ENCODE results near the gene EGLN3.

The EGLN3 gene

DNA sequence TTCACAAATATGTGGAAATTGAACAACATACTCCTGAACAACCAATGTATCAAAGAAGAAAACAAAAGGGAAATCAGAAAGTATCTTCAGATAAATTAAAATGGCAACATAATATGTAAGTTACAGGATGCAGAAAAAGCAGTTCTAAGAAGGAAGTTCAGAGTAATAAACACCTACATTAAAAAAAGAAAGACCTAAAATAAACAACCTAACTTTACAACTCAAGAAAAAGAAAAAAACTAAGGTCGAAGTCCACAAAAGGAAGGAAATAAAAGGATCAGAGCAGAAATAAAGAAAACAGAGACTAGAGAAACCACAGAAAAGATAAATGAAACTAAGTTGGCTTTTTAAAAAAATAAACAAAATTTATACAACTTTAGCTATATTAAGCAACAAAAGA lies 59.2 kb downstream of the EGLN3 start:
- Histone ChIP-seq H3K27ac (no peak overlapping the region), H3K4me2 (no peak overlapping the region), H4K20me1 (ENCODE audit: insufficient read depth) (no peaks in the 10 kb centered on the region), H2AFZ (ENCODE audit: low read depth) (no peak overlapping the region), H3K9ac (no peak overlapping the region), H3K4me1 (ENCODE audit: low read depth, poor library complexity, severe bottlenecking) (no peaks in the 10 kb centered on the region), H3K79me2 (ENCODE audit: insufficient read depth, low read depth) (no peaks in the 10 kb centered on the region), H3K4me3 (IDR thresholded peaks at IDR 0.05; ENCODE audit: insufficient read depth, low read depth, low read length) (no peak overlapping the region), H3K27me3 (ENCODE audit: insufficient read depth, low read depth) (no peaks in the 10 kb centered on the region), H3K36me3 (ENCODE audit: insufficient read depth) (no peaks in the 10 kb centered on the region)
- TF ChIP-seq, protein P1, sequence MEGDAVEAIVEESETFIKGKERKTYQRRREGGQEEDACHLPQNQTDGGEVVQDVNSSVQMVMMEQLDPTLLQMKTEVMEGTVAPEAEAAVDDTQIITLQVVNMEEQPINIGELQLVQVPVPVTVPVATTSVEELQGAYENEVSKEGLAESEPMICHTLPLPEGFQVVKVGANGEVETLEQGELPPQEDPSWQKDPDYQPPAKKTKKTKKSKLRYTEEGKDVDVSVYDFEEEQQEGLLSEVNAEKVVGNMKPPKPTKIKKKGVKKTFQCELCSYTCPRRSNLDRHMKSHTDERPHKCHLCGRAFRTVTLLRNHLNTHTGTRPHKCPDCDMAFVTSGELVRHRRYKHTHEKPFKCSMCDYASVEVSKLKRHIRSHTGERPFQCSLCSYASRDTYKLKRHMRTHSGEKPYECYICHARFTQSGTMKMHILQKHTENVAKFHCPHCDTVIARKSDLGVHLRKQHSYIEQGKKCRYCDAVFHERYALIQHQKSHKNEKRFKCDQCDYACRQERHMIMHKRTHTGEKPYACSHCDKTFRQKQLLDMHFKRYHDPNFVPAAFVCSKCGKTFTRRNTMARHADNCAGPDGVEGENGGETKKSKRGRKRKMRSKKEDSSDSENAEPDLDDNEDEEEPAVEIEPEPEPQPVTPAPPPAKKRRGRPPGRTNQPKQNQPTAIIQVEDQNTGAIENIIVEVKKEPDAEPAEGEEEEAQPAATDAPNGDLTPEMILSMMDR (conservative IDR thresholded peaks at IDR 0.05; ENCODE audit: low read depth, low read length) = no peak

DNA sequence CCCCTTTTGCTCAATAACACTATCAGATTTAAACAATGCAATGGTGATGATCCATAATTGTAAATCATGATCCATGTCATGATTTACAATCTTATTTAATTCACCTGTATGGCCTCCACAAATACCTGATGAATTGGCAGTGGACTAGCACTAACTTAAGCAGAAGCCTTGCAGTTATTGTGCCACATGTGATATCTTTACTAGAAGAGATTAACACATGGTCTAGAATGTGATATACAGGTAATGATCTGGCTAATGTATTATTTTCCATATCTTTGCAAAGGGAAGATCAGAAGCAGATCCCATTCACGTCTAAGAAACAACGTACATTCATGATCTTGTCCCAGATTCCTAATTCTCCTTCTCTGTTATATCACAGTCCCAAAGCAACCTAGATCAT lies 66.0 kb downstream of the EGLN3 start:
- no peaks in the 10 kb centered on the region for H3K79me2 ChIP-seq (ENCODE audit: insufficient read depth, low read depth)
- H3K9ac ChIP-seq = no peak overlapping the region
- no peak overlapping the region for H3K4me2 ChIP-seq
- no peaks in the 10 kb centered on the region for H3K36me3 ChIP-seq (ENCODE audit: insufficient read depth)
- H2AFZ ChIP-seq (ENCODE audit: low read depth) = no peak overlapping the region
- TF ChIP-seq, protein P1 (conservative IDR thresholded peaks at IDR 0.05; ENCODE audit: low read depth, low read length) = no peak
- H3K4me3 ChIP-seq (IDR thresholded peaks at IDR 0.05; ENCODE audit: insufficient read depth, low read depth, low read length) = no peak overlapping the region
- H3K27ac ChIP-seq = no peak overlapping the region
- no peaks in the 10 kb centered on the region for H3K27me3 ChIP-seq (ENCODE audit: insufficient read depth, low read depth)
- H3K4me1 ChIP-seq (ENCODE audit: low read depth, poor library complexity, severe bottlenecking) = no peaks in the 10 kb centered on the region
- H4K20me1 ChIP-seq (ENCODE audit: insufficient read depth) = no peaks in the 10 kb centered on the region

DNA sequence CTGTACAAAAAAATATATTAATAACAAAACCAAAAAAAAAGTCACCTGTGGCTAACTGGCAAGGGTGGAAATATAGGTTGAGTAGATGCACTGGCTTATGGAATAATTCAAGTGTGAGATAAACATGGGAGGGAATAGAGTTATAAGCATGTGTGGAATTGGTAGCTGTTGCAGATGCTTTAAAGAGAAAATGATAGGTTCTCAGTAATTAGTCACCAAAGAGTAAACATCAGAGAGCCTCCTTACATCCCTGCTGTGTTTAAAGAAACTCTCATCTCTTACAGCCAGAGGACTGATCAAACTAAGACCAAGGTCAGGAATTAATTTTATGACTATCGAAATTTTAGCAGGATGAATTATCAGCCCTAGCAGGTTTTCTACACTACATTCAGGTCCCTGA lies 70.5 kb downstream of the EGLN3 start:
- TF ChIP-seq, protein P1 (conservative IDR thresholded peaks at IDR 0.05; ENCODE audit: low read depth, low read length) = no peak
- no peak overlapping the region for H3K4me3 ChIP-seq (IDR thresholded peaks at IDR 0.05; ENCODE audit: insufficient read depth, low read depth, low read length)
- no peaks in the 10 kb centered on the region for H3K79me2 ChIP-seq (ENCODE audit: insufficient read depth, low read depth)
- no peaks in the 10 kb centered on the region for H4K20me1 ChIP-seq (ENCODE audit: insufficient read depth)
- H2AFZ ChIP-seq (ENCODE audit: low read depth) = no peak overlapping the region
- no peak overlapping the region for H3K4me2 ChIP-seq
- H3K27ac ChIP-seq = no peak overlapping the region
- H3K27me3 ChIP-seq (ENCODE audit: insufficient read depth, low read depth) = no peaks in the 10 kb centered on the region
- H3K4me1 ChIP-seq (ENCODE audit: low read depth, poor library complexity, severe bottlenecking) = no peaks in the 10 kb centered on the region
- H3K9ac ChIP-seq = no peak overlapping the region
- H3K36me3 ChIP-seq (ENCODE audit: insufficient read depth) = no peaks in the 10 kb centered on the region

DNA sequence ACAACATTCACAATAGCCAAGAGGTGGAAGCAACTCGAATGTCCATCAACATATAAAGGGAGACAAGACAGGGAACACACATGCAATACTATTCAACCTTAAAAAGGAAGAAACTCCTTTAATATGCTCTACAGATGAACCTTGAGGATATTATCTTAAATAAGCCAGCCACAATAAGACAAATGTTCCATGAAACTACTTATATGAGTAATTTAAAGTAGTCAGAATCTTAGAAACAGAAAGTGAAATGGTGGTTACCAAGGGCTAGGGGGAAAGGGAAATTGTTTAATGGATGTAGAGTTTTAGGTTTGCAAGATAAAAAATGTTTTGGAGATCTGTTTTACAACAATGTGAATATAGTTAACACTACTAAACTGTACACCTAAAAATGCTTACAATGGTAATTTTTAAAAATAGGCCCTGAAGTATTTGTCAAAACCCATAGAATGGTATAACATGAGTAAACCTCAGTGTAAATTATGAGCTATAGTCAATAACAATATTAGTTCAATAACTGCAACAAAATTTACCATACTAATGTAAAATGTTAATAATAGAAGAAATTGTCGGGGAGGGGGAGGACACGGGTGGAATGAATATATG lies 71.1 kb downstream of the EGLN3 start:
- Histone ChIP-seq H3K27ac (no peak overlapping the region), H3K4me2 (no peak overlapping the region), H3K4me3 (IDR thresholded peaks at IDR 0.05; ENCODE audit: insufficient read depth, low read depth, low read length) (no peak overlapping the region), H2AFZ (ENCODE audit: low read depth) (no peak overlapping the region), H3K4me1 (ENCODE audit: low read depth, poor library complexity, severe bottlenecking) (no peaks in the 10 kb centered on the region), H3K27me3 (ENCODE audit: insufficient read depth, low read depth) (no peaks in the 10 kb centered on the region), H3K79me2 (ENCODE audit: insufficient read depth, low read depth) (no peaks in the 10 kb centered on the region), H3K9ac (no peak overlapping the region), H3K36me3 (ENCODE audit: insufficient read depth) (no peaks in the 10 kb centered on the region), H4K20me1 (ENCODE audit: insufficient read depth) (no peaks in the 10 kb centered on the region)
- TF ChIP-seq, protein P1 (conservative IDR thresholded peaks at IDR 0.05; ENCODE audit: low read depth, low read length) = no peak

Data from KMS-11 (cell line).